Measurements from ENCODE around the gene MYRF.

DNA sequence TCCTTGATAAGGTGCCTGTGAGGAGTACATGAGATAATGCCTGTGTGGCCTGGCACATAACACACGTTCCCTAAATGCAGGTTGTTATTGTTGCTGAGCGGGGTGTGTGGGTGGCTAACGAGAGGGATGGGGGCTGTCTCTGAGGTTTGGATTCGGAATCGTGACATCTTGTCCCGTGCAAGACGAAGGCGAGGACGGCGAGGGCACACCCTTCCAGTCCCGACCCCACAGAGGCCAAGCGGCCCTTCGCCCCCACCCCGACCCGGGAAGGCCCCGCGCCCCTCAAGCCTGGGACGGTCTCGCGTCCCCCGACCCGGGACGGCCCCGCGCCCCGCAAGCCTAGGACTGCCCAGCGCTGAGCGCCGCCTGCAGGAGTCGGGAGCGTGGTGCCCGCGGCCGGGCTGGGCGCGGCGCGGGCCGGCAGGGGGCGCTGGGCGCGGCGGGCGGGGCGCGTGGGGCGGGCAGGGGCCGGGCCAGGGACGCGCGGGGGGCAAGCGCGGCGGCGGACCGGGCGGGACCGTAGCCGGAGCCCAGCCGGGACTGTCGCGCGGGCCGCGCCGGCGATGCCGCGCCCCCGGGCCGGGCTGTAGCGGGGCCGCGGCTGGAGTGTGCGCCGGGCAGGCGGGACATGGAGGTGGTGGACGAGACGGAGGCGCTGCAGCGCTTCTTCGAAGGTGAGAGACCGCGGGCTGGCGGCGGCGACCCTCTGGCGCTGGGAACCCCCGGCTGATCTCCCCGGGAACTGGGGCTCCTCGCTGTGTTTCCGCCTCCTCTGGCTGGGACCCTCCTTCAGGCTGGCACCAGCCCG, at the start of gene MYRF:
- TF ChIP-seq POLR2A (IDR thresholded peaks at IDR 0.05; ENCODE audit: low read length): no peak
- TF ChIP-seq GATA1 (IDR thresholded peaks at IDR 0.05; ENCODE audit: low read depth, low read length): no peak

Measured in erythroblast (primary cell).